Activated T-helper 2 cell treated with anti-CD3 and anti-CD28 coated beads, Interferon-gamma antibody, Interleukin-2, Interleukin-4, amounts not matched to agents 10 μg/mL and 5 μg/mL and 100 μg/mL, durations not matched to agents 14 hours and 24 hours and 36 hours (primary cell): ENCODE measurements around the gene PLCL1. TPM values are rescaled to one million over a fixed set of nuclear protein-coding genes. Genes with fewer than 3 reads are reported as not detected.

Experiments
- DNase-seq: peaks from one replicate; pipeline ENCODE4 v3.0.0; 2021; ENCODE audit warnings: low spot score
- H3K27ac Mint-ChIP-seq: one replicate; pipeline ENCODE4 v1.8.0; 2021; ENCODE audit warnings: mixed read lengths
- H3K27me3 Mint-ChIP-seq: one replicate; pipeline ENCODE4 v1.8.0; 2021; ENCODE audit warnings: low read depth, mixed read lengths
- H3K36me3 Mint-ChIP-seq: one replicate; pipeline ENCODE4 v1.8.0; 2021; ENCODE audit warnings: low read depth, mixed read lengths
- H3K4me1 Mint-ChIP-seq: one replicate; pipeline ENCODE4 v1.8.0; 2021; ENCODE audit warnings: low read depth, mixed read lengths
- H3K4me3 Mint-ChIP-seq: one replicate; pipeline ENCODE4 v1.8.0; 2021; ENCODE audit warnings: low read depth, mild to moderate bottlenecking, moderate library complexity, mixed read lengths
- H3K9me3 Mint-ChIP-seq: one replicate; pipeline ENCODE4 v1.8.0; 2021; ENCODE audit warnings: mixed read lengths
- intact Hi-C: fragments of 100-400 bp; cut with micrococcal nuclease; formaldehyde crosslinking; loops from one replicate; pipeline ENCODE4 v1.15.1; 2023
- total RNA-seq: library from RNA; stranded (reverse); gene quantifications from 2 replicates; pipeline ENCODE4 v1.2.3, GENCODE V29; 2022

The PLCL1 gene
- total RNA-seq, 1 donor from 2014 or later, result 1.8 TPM

- intact Hi-C loops, result loop anchor here (1.0 kb wide), 1 partner anchor 10 kb away; no protein-coding TSS in a partner anchor
- H3K27ac Mint-ChIP-seq, result no peak overlapping the region
- H3K9me3 Mint-ChIP-seq, result no peaks in the 10 kb centered on the region
- no peak for DNase-seq
- peaks cover 3% of the 10 kb centered on the region for H3K27me3 Mint-ChIP-seq
- H3K36me3 Mint-ChIP-seq, result peaks cover 3% of the 10 kb centered on the region
- H3K4me3 Mint-ChIP-seq, result no peak overlapping the region
- H3K4me1 Mint-ChIP-seq, result peaks cover 37% of the 10 kb centered on the region
These were observed 43.4 kb downstream of the PLCL1 start for GRCh38 chr2:197847651-197848401.

GRCh38 chr2:197848602-197849001 lies 44.2 kb downstream of the PLCL1 start:
- intact Hi-C loops, result loop anchor here (1.0 kb wide), 1 partner anchor 10 kb away; no protein-coding TSS in a partner anchor
- Mint-ChIP-seq H3K4me3 (no peak overlapping the region), H3K9me3 (no peaks in the 10 kb centered on the region), H3K36me3 (peaks cover 3% of the 10 kb centered on the region), H3K27ac (no peak overlapping the region), H3K4me1 (peaks cover 35% of the 10 kb centered on the region), H3K27me3 (peaks cover 2% of the 10 kb centered on the region)
- DNase-seq, result no peak

GRCh38 chr2:197850882-197851450 lies 46.6 kb downstream of the PLCL1 start:
- Mint-ChIP-seq H3K4me3 (no peak overlapping the region), H3K4me1 (peaks cover 35% of the 10 kb centered on the region), H3K27me3 (peaks cover 2% of the 10 kb centered on the region), H3K9me3 (no peaks in the 10 kb centered on the region), H3K27ac (no peak overlapping the region), H3K36me3 (no peaks in the 10 kb centered on the region)
- intact Hi-C loops, result no loop called here
- no peak for DNase-seq

- Mint-ChIP-seq H3K27ac (no peak overlapping the region), H3K27me3 (peaks cover 2% of the 10 kb centered on the region), H3K4me3 (no peak overlapping the region), H3K4me1 (peaks cover 35% of the 10 kb centered on the region), H3K36me3 (no peaks in the 10 kb centered on the region), H3K9me3 (no peaks in the 10 kb centered on the region)
- intact Hi-C loops, result no loop called here
- no peak for DNase-seq
These were observed 47.1 kb downstream of the PLCL1 start for GRCh38 chr2:197851451-197851850.

- Mint-ChIP-seq H3K36me3 (no peaks in the 10 kb centered on the region), H3K27ac (no peak overlapping the region), H3K9me3 (no peaks in the 10 kb centered on the region), H3K27me3 (peaks cover 2% of the 10 kb centered on the region), H3K4me3 (no peak overlapping the region), H3K4me1 (peaks cover 30% of the 10 kb centered on the region)
- no peak for DNase-seq
- intact Hi-C loops, result no loop called here
These were observed 47.7 kb downstream of the PLCL1 start for GRCh38 chr2:197852108-197852507.

- Mint-ChIP-seq H3K27ac (no peak overlapping the region), H3K4me1 (peaks cover 21% of the 10 kb centered on the region), H3K36me3 (peaks cover 5% of the 10 kb centered on the region), H3K9me3 (peaks cover 10% of the 10 kb centered on the region), H3K4me3 (no peak overlapping the region), H3K27me3 (peaks cover 2% of the 10 kb centered on the region)
- intact Hi-C loops, result no loop called here
- DNase-seq, result no peak
These were observed 49.2 kb downstream of the PLCL1 start for GRCh38 chr2:197853549-197853948.

GRCh38 chr2:197857476-197858107 lies 53.2 kb downstream of the PLCL1 start:
- H3K27ac Mint-ChIP-seq, result no peak overlapping the region
- peaks cover 23% of the 10 kb centered on the region for H3K9me3 Mint-ChIP-seq
- H3K4me1 Mint-ChIP-seq, result peaks cover 5% of the 10 kb centered on the region
- intact Hi-C loops, result no loop called here
- no peak overlapping the region for H3K4me3 Mint-ChIP-seq
- peaks cover 5% of the 10 kb centered on the region for H3K36me3 Mint-ChIP-seq
- DNase-seq, result no peak
- H3K27me3 Mint-ChIP-seq, result no peaks in the 10 kb centered on the region

- H3K9me3 Mint-ChIP-seq, result peaks cover 23% of the 10 kb centered on the region
- H3K36me3 Mint-ChIP-seq, result peaks cover 5% of the 10 kb centered on the region
- H3K4me1 Mint-ChIP-seq, result peaks cover 8% of the 10 kb centered on the region
- no peak for DNase-seq
- no peaks in the 10 kb centered on the region for H3K27me3 Mint-ChIP-seq
- H3K27ac Mint-ChIP-seq, result no peak overlapping the region
- H3K4me3 Mint-ChIP-seq, result no peak overlapping the region
- intact Hi-C loops, result no loop called here
These were observed 54.3 kb downstream of the PLCL1 start for GRCh38 chr2:197858607-197859140.

GRCh38 chr2:197862246-197862955 lies 58.0 kb downstream of the PLCL1 start:
- Mint-ChIP-seq H3K9me3 (peaks cover 23% of the 10 kb centered on the region), H3K4me1 (peaks cover 9% of the 10 kb centered on the region), H3K27ac (no peak overlapping the region), H3K36me3 (peaks cover 5% of the 10 kb centered on the region), H3K4me3 (no peak overlapping the region), H3K27me3 (no peaks in the 10 kb centered on the region)
- intact Hi-C loops, result no loop called here
- no peak for DNase-seq

GRCh38 chr2:197863744-197864143 lies 59.4 kb downstream of the PLCL1 start:
- DNase-seq, result no peak
- intact Hi-C loops, result no loop called here
- H3K27ac Mint-ChIP-seq, result no peak overlapping the region
- peaks cover 12% of the 10 kb centered on the region for H3K9me3 Mint-ChIP-seq
- no peak overlapping the region for H3K4me3 Mint-ChIP-seq
- no peaks in the 10 kb centered on the region for H3K27me3 Mint-ChIP-seq
- H3K36me3 Mint-ChIP-seq, result no peaks in the 10 kb centered on the region
- H3K4me1 Mint-ChIP-seq, result peaks cover 18% of the 10 kb centered on the region

GRCh38 chr2:197866455-197866854 lies 62.1 kb downstream of the PLCL1 start:
- Mint-ChIP-seq H3K4me3 (no peak overlapping the region), H3K4me1 (peaks cover 43% of the 10 kb centered on the region), H3K9me3 (no peaks in the 10 kb centered on the region), H3K27ac (no peak overlapping the region), H3K36me3 (no peaks in the 10 kb centered on the region), H3K27me3 (no peaks in the 10 kb centered on the region)
- intact Hi-C loops, result no loop called here
- DNase-seq, result no peak

GRCh38 chr2:197867033-197867432 lies 62.6 kb downstream of the PLCL1 start:
- H3K27ac Mint-ChIP-seq, result no peak overlapping the region
- no peaks in the 10 kb centered on the region for H3K36me3 Mint-ChIP-seq
- no peak for DNase-seq
- H3K4me3 Mint-ChIP-seq, result no peak overlapping the region
- no peaks in the 10 kb centered on the region for H3K9me3 Mint-ChIP-seq
- intact Hi-C loops, result no loop called here
- no peaks in the 10 kb centered on the region for H3K27me3 Mint-ChIP-seq
- peaks cover 48% of the 10 kb centered on the region for H3K4me1 Mint-ChIP-seq
